Osteoblast (primary cell): ENCODE data around the gene DISC1. TPM values are rescaled to one million over a fixed set of nuclear protein-coding genes. Genes with fewer than 3 reads are reported as not detected.

ENCODE experiments used
- DNase-seq: peaks from one replicate; pipeline ENCODE4 v3.0.0; 2011; ENCODE audit warnings: low spot score, mixed read lengths; ENCODE audit not compliant: insufficient read length; ENCODE audit errors: missing footprints
- H2AFZ ChIP-seq: 2 replicates; pipeline ENCODE4 v1.6.0; 2011; ENCODE audit warnings: mild to moderate bottlenecking, low read length
- H3K27ac ChIP-seq: 2 replicates; pipeline ENCODE4 v1.5.1; 2011; ENCODE audit warnings: mild to moderate bottlenecking, low read depth, low read length, moderate library complexity
- H3K27me3 ChIP-seq: 2 replicates; pipeline ENCODE4 v1.6.0; 2012; ENCODE audit warnings: mild to moderate bottlenecking, control low read depth, inconsistent platforms, low read length, moderate library complexity; ENCODE audit not compliant: insufficient read depth
- H3K36me3 ChIP-seq: 2 replicates; pipeline ENCODE4 v1.5.1; 2011; ENCODE audit warnings: mild to moderate bottlenecking, low read length, control low read depth, moderate library complexity; ENCODE audit not compliant: insufficient read depth
- H3K4me1 ChIP-seq: 2 replicates; pipeline ENCODE4 v1.5.1; 2011; ENCODE audit warnings: mild to moderate bottlenecking, low read length, control low read depth, moderate library complexity; ENCODE audit not compliant: insufficient read depth
- H3K4me2 ChIP-seq: 2 replicates; pipeline ENCODE4 v1.6.0; 2011; ENCODE audit warnings: mild to moderate bottlenecking, low read length; ENCODE audit not compliant: insufficient read depth
- H3K4me3 ChIP-seq: fragments of 200-600 bp; sonication (generic); 3 replicates; pipeline ENCODE4 v1.5.1; 2012; ENCODE audit warnings: mild to moderate bottlenecking, low read length, inconsistent platforms; ENCODE audit not compliant: insufficient read depth
- H3K79me2 ChIP-seq: 2 replicates; pipeline ENCODE4 v1.6.0; 2012; ENCODE audit warnings: mild to moderate bottlenecking, low read length, control low read depth, inconsistent platforms; ENCODE audit not compliant: insufficient read depth
- H3K9me3 ChIP-seq: 2 replicates; pipeline ENCODE4 v1.5.1; 2011; ENCODE audit warnings: low read depth, low read length, control low read depth
- H4K20me1 ChIP-seq: 2 replicates; pipeline ENCODE4 v1.6.0; 2012; ENCODE audit warnings: mild to moderate bottlenecking, low read length, control low read depth; ENCODE audit not compliant: insufficient read depth
- CTCF ChIP-seq: IDR thresholded peaks from 2 replicates; pipeline ENCODE4 v1.5.1; 2011; ENCODE audit warnings: mild to moderate bottlenecking, low read depth, low read length, moderate library complexity; ENCODE audit errors: extremely low read depth
- total RNA-seq: library from RNA; depleted of rRNA; stranded (reverse); fragments of >200 nt; gene quantifications from 2 replicates; pipeline ENCODE4 v1.2.3, GENCODE V29; 2012

The DISC1 gene
- total RNA-seq, 1 donor = 11.9 TPM

DNA sequence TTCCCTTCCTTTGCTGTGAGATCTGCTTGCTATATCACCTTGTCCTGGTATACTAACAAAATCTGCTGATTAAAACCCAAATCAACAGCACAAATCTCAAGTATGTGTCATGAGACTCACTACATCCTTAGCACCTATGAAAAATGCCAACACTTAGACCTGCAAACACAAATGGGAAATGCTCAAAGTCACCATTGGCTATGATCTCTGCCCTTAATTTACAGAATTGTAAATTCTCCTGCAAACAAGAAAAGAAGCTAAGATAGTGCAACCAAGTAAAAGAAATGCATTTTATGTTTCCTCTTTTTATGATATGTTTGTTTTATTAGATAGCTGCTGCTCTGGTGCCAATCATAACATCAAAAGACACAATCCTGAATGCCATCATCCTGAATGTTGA, 80.8 kb downstream of the DISC1 start:
- Histone ChIP-seq H3K27ac (no peak overlapping the region), H3K27me3 (no peaks in the 10 kb centered on the region)
- TF ChIP-seq CTCF = no peak

DNA sequence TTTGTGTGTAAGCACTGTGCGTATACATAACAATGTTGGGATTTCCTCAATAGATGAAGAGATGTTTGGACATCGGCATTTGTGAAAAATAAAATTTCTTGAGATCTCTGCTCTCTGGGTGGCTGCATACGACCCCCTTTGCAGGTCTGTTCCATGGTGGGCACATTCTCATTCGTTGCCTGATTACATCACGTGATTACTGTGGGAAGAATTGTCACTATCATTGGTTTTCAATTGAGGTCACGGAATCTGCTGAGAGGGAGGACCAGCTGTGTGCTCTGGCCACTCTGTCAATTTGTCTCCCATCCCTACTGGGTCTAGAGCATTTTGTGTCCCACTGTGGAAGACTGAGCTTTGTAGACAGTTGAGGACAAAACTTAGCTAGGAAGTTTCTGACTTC, 81.8 kb downstream of the DISC1 start:
- no peak for DNase-seq

More for the DNA sequence above, 80.8 kb downstream of the DISC1 start:
- no peaks in the 10 kb centered on the region for H3K79me2 ChIP-seq
- no peak overlapping the region for H3K4me3 ChIP-seq
- no peaks in the 10 kb centered on the region for H4K20me1 ChIP-seq
- no peaks in the 10 kb centered on the region for H3K9me3 ChIP-seq
- no peak overlapping the region for H3K4me2 ChIP-seq
- DNase-seq = no peak
- H3K36me3 ChIP-seq = no peaks in the 10 kb centered on the region
- H2AFZ ChIP-seq = no peak overlapping the region
- H3K4me1 ChIP-seq = peaks cover 16% of the 10 kb centered on the region

GRCh38 chr1:231714440-231714839, 87.8 kb downstream of the DISC1 start:
- TF ChIP-seq CTCF = no peak
- no peaks in the 10 kb centered on the region for H3K79me2 ChIP-seq
- H3K9me3 ChIP-seq = no peaks in the 10 kb centered on the region

More for the DNA sequence above, 81.8 kb downstream of the DISC1 start:
- Histone ChIP-seq H3K9me3 (no peaks in the 10 kb centered on the region), H3K4me2 (no peak overlapping the region), H3K4me1 (peaks cover 8% of the 10 kb centered on the region), H4K20me1 (no peaks in the 10 kb centered on the region), H3K27me3 (no peaks in the 10 kb centered on the region), H3K27ac (no peak overlapping the region), H3K36me3 (no peaks in the 10 kb centered on the region), H3K79me2 (no peaks in the 10 kb centered on the region), H3K4me3 (no peak overlapping the region), H2AFZ (no peak overlapping the region)
- TF ChIP-seq CTCF = no peak

DNA sequence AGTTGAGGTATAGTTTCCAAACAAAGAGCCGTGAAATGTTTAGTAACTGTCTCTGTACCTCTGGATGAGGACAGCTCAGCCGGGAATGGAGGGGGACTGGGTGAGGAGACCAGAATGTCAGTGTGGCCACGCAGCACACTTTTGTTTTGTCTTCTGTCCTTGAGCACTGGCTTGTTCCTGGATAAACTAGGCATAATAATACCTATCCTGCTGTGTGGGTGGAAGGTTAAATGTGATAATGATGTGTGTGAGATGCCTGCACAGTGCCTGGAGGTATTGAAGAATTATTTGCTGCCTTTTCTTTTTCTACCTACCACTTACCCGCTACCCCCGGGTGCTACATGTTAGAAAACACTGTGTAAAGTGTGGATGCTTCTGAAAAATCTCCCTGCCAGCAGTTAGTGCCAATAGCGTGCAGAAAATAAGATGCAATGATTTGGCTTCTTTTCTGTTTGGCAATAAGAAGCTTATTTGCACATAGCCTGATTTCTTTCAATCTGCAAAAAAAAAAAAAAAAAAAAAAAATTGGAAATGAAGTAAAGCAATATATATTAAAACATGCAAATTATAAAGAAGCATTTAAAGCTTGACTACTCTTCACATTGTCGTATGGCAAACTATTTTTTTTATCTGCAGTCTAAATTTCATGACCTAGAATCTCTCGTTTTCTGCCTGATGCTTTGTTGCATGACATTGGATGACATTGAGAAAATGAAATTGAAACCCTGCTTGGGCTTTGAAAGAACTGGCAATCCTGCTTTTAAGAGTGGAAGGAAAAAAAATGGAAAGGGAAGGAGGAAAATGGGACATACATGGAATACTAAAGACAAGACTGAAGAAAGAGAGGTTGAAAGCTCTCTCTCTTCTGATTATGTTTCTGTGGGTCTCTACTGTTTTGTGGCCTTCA, 89.5 kb downstream of the DISC1 start:
- no peak for DNase-seq
- H4K20me1 ChIP-seq = no peaks in the 10 kb centered on the region
- H3K4me3 ChIP-seq = no peak overlapping the region
- H3K27ac ChIP-seq = no peak overlapping the region
- H3K9me3 ChIP-seq = no peaks in the 10 kb centered on the region
- no peaks in the 10 kb centered on the region for H3K36me3 ChIP-seq
- no peak for TF ChIP-seq CTCF
- H2AFZ ChIP-seq = no peak overlapping the region
- H3K4me2 ChIP-seq = no peak overlapping the region
- no peaks in the 10 kb centered on the region for H3K27me3 ChIP-seq
- H3K79me2 ChIP-seq = no peaks in the 10 kb centered on the region
- no peaks in the 10 kb centered on the region for H3K4me1 ChIP-seq

More at GRCh38 chr1:231714440-231714839, 87.8 kb downstream of the DISC1 start:
- H2AFZ ChIP-seq = no peak overlapping the region
- no peak overlapping the region for H3K4me2 ChIP-seq
- no peak overlapping the region for H3K27ac ChIP-seq
- no peak for DNase-seq
- no peaks in the 10 kb centered on the region for H3K4me1 ChIP-seq
- no peaks in the 10 kb centered on the region for H4K20me1 ChIP-seq
- no peak overlapping the region for H3K4me3 ChIP-seq
- H3K36me3 ChIP-seq = no peaks in the 10 kb centered on the region
- H3K27me3 ChIP-seq = no peaks in the 10 kb centered on the region
